Naive thymus-derived CD4-positive, alpha-beta T cell (primary cell): ENCODE data around the gene JMJD6. TPM values are rescaled to one million over a fixed set of nuclear protein-coding genes. Genes with fewer than 3 reads are reported as not detected.

Source experiments
- ATAC-seq: fragments of 150-1000 bp; cut with Tn5 transposase; 2 replicates; pipeline ENCODE4 v1.10.0; 2021; ENCODE audit warnings: mild to moderate bottlenecking, moderate library complexity
- CTCF ChIA-PET: fragments of 350-600 bp; sonication (Branson Sonifier 250); formaldehyde crosslinking; loops from one replicate; lab custom pipeline; 2021; ENCODE audit warnings: antibody characterized with exemption; lab: Charles Lee
- POLR2A ChIA-PET: fragments of 350-600 bp; sonication (Branson Sonifier 250); formaldehyde crosslinking; loops from one replicate; lab custom pipeline; 2021; ENCODE audit warnings: antibody characterized with exemption, inconsistent platforms; lab: Charles Lee
- DNase-seq, 9 donors: peaks; one replicate each; pipeline versions ENCODE4 v3.0.0 to v3.0.0-alpha.2; 2020 to 2022; ENCODE audit warnings: mixed read lengths in 1 of 9
- H3K27ac ChIP-seq: one replicate; pipeline ENCODE4 v1.7.0; 2013; ENCODE audit warnings: mild to moderate bottlenecking, low read depth, low read length, moderate library complexity
- H3K27me3 ChIP-seq, 2 donors: one replicate each; pipeline ENCODE4 v1.7.0; 2013; ENCODE audit warnings: low read length in 2 of 2, mild to moderate bottlenecking in 2 of 2, moderate library complexity in 2 of 2; ENCODE audit not compliant: control insufficient read depth in 2 of 2, insufficient read depth in 2 of 2
- H3K36me3 ChIP-seq, 3 experiments: 1 replicate in 2 of 3; 2 replicates in 1 of 3; pipeline ENCODE4 v1.7.0; 2013; ENCODE audit warnings: low read length in 3 of 3, mild to moderate bottlenecking in 3 of 3, moderate library complexity in 1 of 3; ENCODE audit not compliant: insufficient read depth in 3 of 3, control insufficient read depth in 2 of 3
- H3K4me1 ChIP-seq, 2 donors: one replicate each; pipeline ENCODE4 v1.7.0; 2013; ENCODE audit warnings: low read length in 2 of 2, mild to moderate bottlenecking in 2 of 2, moderate library complexity in 1 of 2; ENCODE audit not compliant: control insufficient read depth in 2 of 2, insufficient read depth in 2 of 2
- H3K4me3 ChIP-seq: 2 replicates; pipeline ENCODE4 v1.7.0; 2013; ENCODE audit warnings: mild to moderate bottlenecking, low read length
- H3K9me3 ChIP-seq, 3 experiments: 1 replicate in 2 of 3; 2 replicates in 1 of 3; pipeline ENCODE4 v1.7.0; 2013; ENCODE audit warnings: low read length in 3 of 3; ENCODE audit not compliant: control insufficient read depth in 2 of 3
- H3K27ac Mint-ChIP-seq, 9 donors: one replicate each; pipeline ENCODE4 v1.8.0; 2020 to 2022; ENCODE audit warnings: mixed read lengths in 9 of 9, mild to moderate bottlenecking in 8 of 9, moderate library complexity in 5 of 9, inconsistent platforms in 2 of 9
- H3K27me3 Mint-ChIP-seq, 5 donors: one replicate each; pipeline ENCODE4 v1.8.0; 2021 to 2022; ENCODE audit warnings: mixed read lengths in 5 of 5, mild to moderate bottlenecking in 1 of 5
- H3K36me3 Mint-ChIP-seq, 5 donors: one replicate each; pipeline ENCODE4 v1.8.0; 2020 to 2022; ENCODE audit warnings: mixed read lengths in 5 of 5, mild to moderate bottlenecking in 3 of 5, inconsistent platforms in 1 of 5
- H3K4me1 Mint-ChIP-seq, 7 donors: one replicate each; pipeline ENCODE4 v1.8.0; 2020 to 2022; ENCODE audit warnings: mixed read lengths in 7 of 7, mild to moderate bottlenecking in 3 of 7, inconsistent platforms in 1 of 7
- H3K4me3 Mint-ChIP-seq, 10 donors: one replicate each; pipeline ENCODE4 v1.8.0; 2020 to 2022; ENCODE audit warnings: mild to moderate bottlenecking in 10 of 10, mixed read lengths in 10 of 10, moderate library complexity in 6 of 10, inconsistent platforms in 2 of 10
- H3K9me3 Mint-ChIP-seq, 11 donors: one replicate each; pipeline ENCODE4 v1.8.0; 2020 to 2022; ENCODE audit warnings: mixed read lengths in 11 of 11, mild to moderate bottlenecking in 4 of 11, inconsistent platforms in 1 of 11, moderate library complexity in 1 of 11
- intact Hi-C, 2 donors: fragments of 100-400 bp; cut with micrococcal nuclease; formaldehyde crosslinking; loops; one replicate each; pipeline ENCODE4 v1.15.1; 2023
- polyA plus RNA-seq, 2 donors: library from polyadenylated mRNA; unstranded; fragments of 300-500 nt; fragmentation: Illumina TruSeq; gene quantifications; one replicate each; pipeline ENCODE4 v1.2.3, GENCODE V29; 2021
- total RNA-seq, 6 experiments: library from RNA in 5 of 6; stranded (reverse) in 5 of 6; gene quantifications; 1 replicate in 5 of 6; 2 replicates in 1 of 6; pipeline ENCODE4 v1.2.3 and lab custom pipeline; 2021 to 2026

JMJD6 gene
- total and polyA plus RNA-seq, 7 experiments from 2014 or later: 18.5 to 132 (median 45.6) TPM

GRCh38 chr17:76696763-76697701 is 29.4 kb downstream of the JMJD6 start:
- no peak for DNase-seq
- Histone ChIP-seq H3K9me3 (no peaks in the 10 kb centered on the region), H3K4me1 (no peaks in the 10 kb centered on the region), H3K27ac (no peak overlapping the region), H3K36me3 (no peaks in the 10 kb centered on the region), H3K27me3 (no peaks in the 10 kb centered on the region), H3K4me3 (no peak overlapping the region)
- intact Hi-C loops: no loop called here
- ATAC-seq: no peak
- H3K4me3 Mint-ChIP-seq: no peak overlapping the region
- peaks cover 0 to 6% (median 0%) of the 10 kb centered on the region in 5 donors for H3K27me3 Mint-ChIP-seq
- CTCF ChIA-PET: interaction anchor here (1.1 kb wide), 1 partner anchor 174 kb away, joined by 3 read pairs; no protein-coding TSS in a partner anchor
- H3K4me1 Mint-ChIP-seq: peaks cover 0 to 16% (median 0%) of the 10 kb centered on the region in 7 donors
- peak overlapping the region in 1 of 9 donors; percentile 38 for H3K27ac Mint-ChIP-seq
- no peaks in the 10 kb centered on the region for H3K9me3 Mint-ChIP-seq
- no peaks in the 10 kb centered on the region for H3K36me3 Mint-ChIP-seq
- POLR2A ChIA-PET: interaction anchor here (0.7 kb wide), 1 partner anchor 413 kb away, joined by 3 read pairs; no protein-coding TSS in a partner anchor

- ChIA-PET CTCF (no interaction called here), POLR2A (no interaction called here)
- Histone ChIP-seq H3K27me3 (no peaks in the 10 kb centered on the region), H3K27ac (no peak overlapping the region), H3K4me3 (no peak overlapping the region), H3K9me3 (no peaks in the 10 kb centered on the region), H3K36me3 (no peaks in the 10 kb centered on the region), H3K4me1 (no peaks in the 10 kb centered on the region)
- Mint-ChIP-seq H3K27me3 (peaks cover 0 to 6% (median 0%) of the 10 kb centered on the region in 5 donors), H3K9me3 (no peaks in the 10 kb centered on the region), H3K36me3 (no peaks in the 10 kb centered on the region), H3K4me3 (no peak overlapping the region), H3K4me1 (peaks cover 0 to 16% (median 0%) of the 10 kb centered on the region in 7 donors), H3K27ac (no peak overlapping the region)
- no peak for DNase-seq
- intact Hi-C loops: no loop called here
- ATAC-seq: no peak
Measured at GRCh38 chr17:76695059-76695831, 31.2 kb downstream of the JMJD6 start.

GRCh38 chr17:76691379-76692191 is 34.8 kb downstream of the JMJD6 start:
- Mint-ChIP-seq H3K27ac (no peak overlapping the region), H3K27me3 (peaks cover 0 to 6% (median 0%) of the 10 kb centered on the region in 5 donors), H3K4me1 (peaks cover 0 to 14% (median 0%) of the 10 kb centered on the region in 7 donors), H3K4me3 (no peak overlapping the region), H3K9me3 (no peaks in the 10 kb centered on the region), H3K36me3 (no peaks in the 10 kb centered on the region)
- Histone ChIP-seq H3K4me3 (no peak overlapping the region), H3K4me1 (no peaks in the 10 kb centered on the region), H3K27me3 (no peaks in the 10 kb centered on the region), H3K36me3 (no peaks in the 10 kb centered on the region), H3K27ac (no peak overlapping the region), H3K9me3 (no peaks in the 10 kb centered on the region)
- ATAC-seq (no peak), DNase-seq (no peak)
- ChIA-PET CTCF (no interaction called here), POLR2A (interaction anchor here (0.6 to 0.7 kb wide), 3 partner anchors 31 to 237 kb away, joined by 3 to 5 read pairs (median 3); no protein-coding TSS in a partner anchor)
- intact Hi-C loops: no loop called here

- ChIA-PET POLR2A (no interaction called here), CTCF (interaction anchor here (0.6 kb wide), 1 partner anchor 17 kb away, joined by 8 read pairs; no protein-coding TSS in a partner anchor)
- Mint-ChIP-seq H3K27ac (no peak overlapping the region), H3K36me3 (no peaks in the 10 kb centered on the region), H3K27me3 (peaks cover 0 to 6% (median 0%) of the 10 kb centered on the region in 5 donors), H3K4me1 (peaks cover 0 to 8% (median 0%) of the 10 kb centered on the region in 7 donors), H3K4me3 (no peak overlapping the region), H3K9me3 (no peaks in the 10 kb centered on the region)
- intact Hi-C loops: no loop called here
- Histone ChIP-seq H3K4me1 (no peaks in the 10 kb centered on the region), H3K27me3 (no peaks in the 10 kb centered on the region), H3K9me3 (no peaks in the 10 kb centered on the region), H3K4me3 (no peak overlapping the region), H3K27ac (no peak overlapping the region), H3K36me3 (no peaks in the 10 kb centered on the region)
- ATAC-seq: no peak
- DNase-seq: no peak
Measured at GRCh38 chr17:76690596-76691280, 35.7 kb downstream of the JMJD6 start.

- intact Hi-C loops: no loop called here
- no peak overlapping the region for H3K4me3 ChIP-seq
- no peaks in the 10 kb centered on the region for H3K36me3 ChIP-seq
- no peak for ATAC-seq
- H3K27me3 ChIP-seq: no peaks in the 10 kb centered on the region
- peaks cover 0 to 4% (median 0%) of the 10 kb centered on the region in 5 donors for H3K27me3 Mint-ChIP-seq
- H3K9me3 ChIP-seq: no peaks in the 10 kb centered on the region
- no peak overlapping the region for H3K4me3 Mint-ChIP-seq
- ChIA-PET CTCF (no interaction called here), POLR2A (no interaction called here)
- no peak overlapping the region for H3K27ac Mint-ChIP-seq
- no peaks in the 10 kb centered on the region for H3K36me3 Mint-ChIP-seq
- no peaks in the 10 kb centered on the region for H3K9me3 Mint-ChIP-seq
- no peaks in the 10 kb centered on the region for H3K4me1 Mint-ChIP-seq
- no peak for DNase-seq
- no peak overlapping the region for H3K27ac ChIP-seq
- H3K4me1 ChIP-seq: no peaks in the 10 kb centered on the region
Measured at GRCh38 chr17:76689859-76690258, 36.5 kb downstream of the JMJD6 start.
